OCI-LY7 (cell line): ENCODE measurements around the gene FRMD3. TPM values are rescaled to one million over a fixed set of nuclear protein-coding genes. Genes with fewer than 3 reads are reported as not detected.

ENCODE experiments used
- BruUV-seq: library from RNA; stranded (reverse); fragments of 400-500 nt; replicated peaks from 2 replicates; lab custom pipeline; 2021; lab: Mats Ljungman, UMichigan
- CTCF ChIA-PET: fragments of 300-600 bp; sonication (Branson Sonifier 250); formaldehyde crosslinking; loops from one replicate; lab custom pipeline; 2022; ENCODE audit warnings: antibody characterized with exemption; ENCODE audit not compliant: unreplicated experiment; lab: Charles Lee
- POLR2A ChIA-PET: fragments of 300-600 bp; sonication (Branson Sonifier 250); formaldehyde crosslinking; loops from one replicate; lab custom pipeline; 2022; ENCODE audit warnings: antibody characterized with exemption; lab: Charles Lee
- DNase-seq: peaks from one replicate; pipeline ENCODE4 v3.0.0-alpha.2; 2015; ENCODE audit warnings: low spot score
- H2AFZ ChIP-seq: fragments of 200-600 bp; sonication (generic), shearing (Covaris generic); 2 replicates; pipeline ENCODE4 v1.6.1; 2014; ENCODE audit warnings: mild to moderate bottlenecking, antibody characterized with exemption, low read length, moderate library complexity
- H3K27ac ChIP-seq: fragments of 200-600 bp; sonication (generic); 2 replicates; pipeline ENCODE4 v1.5.1; 2014; ENCODE audit warnings: mixed run types, low read depth, mild to moderate bottlenecking, moderate library complexity, low read length, inconsistent platforms; ENCODE audit not compliant: poor library complexity, severe bottlenecking
- H3K36me3 ChIP-seq: fragments of 200-600 bp; sonication (generic); 2 replicates; pipeline ENCODE4 v1.6.1; 2014; ENCODE audit warnings: mild to moderate bottlenecking, antibody characterized with exemption, low read length, moderate library complexity, mixed read lengths; ENCODE audit not compliant: insufficient read depth
- H3K4me1 ChIP-seq: fragments of 200-600 bp; sonication (generic); 2 replicates; pipeline ENCODE4 v1.5.1; 2014; ENCODE audit warnings: mild to moderate bottlenecking, low read length; ENCODE audit not compliant: insufficient read depth, poor library complexity, severe bottlenecking
- H3K4me2 ChIP-seq: fragments of 200-600 bp; sonication (generic); 2 replicates; pipeline ENCODE4 v1.6.1; 2014; ENCODE audit warnings: mild to moderate bottlenecking, low read length
- H3K4me3 ChIP-seq: fragments of 200-600 bp; sonication (generic); 2 replicates; pipeline ENCODE4 v1.5.1; 2014; ENCODE audit warnings: mild to moderate bottlenecking, low read depth, low read length; ENCODE audit not compliant: poor library complexity, severe bottlenecking
- H3K79me2 ChIP-seq: fragments of 200-600 bp; sonication (generic); 2 replicates; pipeline ENCODE4 v1.6.1; 2016; ENCODE audit warnings: low read depth, mild to moderate bottlenecking, low read length, moderate library complexity, mixed read lengths; ENCODE audit not compliant: insufficient read depth
- H3K9me2 ChIP-seq: fragments of 200-600 bp; sonication (generic); 2 replicates; pipeline ENCODE4 v1.6.1; 2016; ENCODE audit warnings: mild to moderate bottlenecking, low read length, mixed read lengths; ENCODE audit not compliant: insufficient read depth
- H3K9me3 ChIP-seq: fragments of 200-600 bp; sonication (generic); 2 replicates; pipeline ENCODE4 v1.6.1; 2014; ENCODE audit warnings: mild to moderate bottlenecking, mixed run types, low read length, mixed read lengths
- H4K20me1 ChIP-seq: fragments of 200-600 bp; sonication (generic); 2 replicates; pipeline ENCODE4 v1.6.1; 2014; ENCODE audit warnings: mild to moderate bottlenecking, antibody characterized with exemption, low read length, moderate library complexity, mixed read lengths; ENCODE audit not compliant: insufficient read depth
- CTCF ChIP-seq: fragments of 200-600 bp; sonication (generic); conservative IDR thresholded peaks from 2 replicates; pipeline ENCODE4 v1.5.1; 2014; ENCODE audit warnings: mild to moderate bottlenecking, antibody characterized with exemption, low read length, moderate library complexity, mixed read lengths
- EZH2phosphoT487 ChIP-seq: fragments of 200-600 bp; sonication (generic); IDR thresholded peaks from 2 replicates; pipeline ENCODE4 v1.6.1; 2018; ENCODE audit warnings: low read depth, borderline replicate concordance, mild to moderate bottlenecking, mixed run types, antibody characterized with exemption, low read length, moderate library complexity, mixed read lengths
- intact Hi-C: fragments of 100-400 bp; cut with micrococcal nuclease; formaldehyde crosslinking; loops from one replicate; pipeline ENCODE4 v1.10.0; 2022; ENCODE audit not compliant: unreplicated experiment
- small RNA-seq: library from RNA; depleted of rRNA; stranded (forward); fragments of <200 nt; gene quantifications from one replicate; pipeline ENCODE3, GENCODE V24; 2014
- total RNA-seq, 2 experiments: library from RNA; depleted of rRNA in 1 of 2; stranded (reverse); fragments of >200 nt in 1 of 2; shearing (Covaris generic) in 1 of 2; gene quantifications; 2 replicates each; pipeline ENCODE4 v1.2.3, GENCODE V29; 2014 to 2022

The FRMD3 gene
- total RNA-seq, 2 experiments from 2014 or later: 0.48 to 1.4 TPM

- H3K4me3 ChIP-seq: no peak overlapping the region
- no peaks in the 10 kb centered on the region for H4K20me1 ChIP-seq
- no peaks in the 10 kb centered on the region for H3K9me2 ChIP-seq
- ChIA-PET POLR2A (no interaction called here), CTCF (no interaction called here)
- no peak for DNase-seq
- H3K27ac ChIP-seq: no peak overlapping the region
- no peaks in the 10 kb centered on the region for H3K4me1 ChIP-seq
- no peak overlapping the region for H3K4me2 ChIP-seq
- no peaks in the 10 kb centered on the region for H3K79me2 ChIP-seq
- intact Hi-C loops: no loop called here
- no TSS peak for BruUV-seq
- H3K9me3 ChIP-seq: no peaks in the 10 kb centered on the region
- no peaks in the 10 kb centered on the region for H3K36me3 ChIP-seq
- TF ChIP-seq CTCF (no peak), EZH2phosphoT487 (no peak)
- H2AFZ ChIP-seq: no peak overlapping the region
These were observed 339.8 kb downstream of the FRMD3 start for GRCh38 chr9:83198371-83198770.

GRCh38 chr9:83197591-83197990 lies 340.6 kb downstream of the FRMD3 start:
- Histone ChIP-seq H3K4me3 (no peak overlapping the region), H2AFZ (no peak overlapping the region), H3K9me2 (no peaks in the 10 kb centered on the region), H4K20me1 (no peaks in the 10 kb centered on the region), H3K36me3 (no peaks in the 10 kb centered on the region), H3K4me2 (no peak overlapping the region), H3K4me1 (no peaks in the 10 kb centered on the region), H3K9me3 (no peaks in the 10 kb centered on the region), H3K27ac (no peak overlapping the region), H3K79me2 (no peaks in the 10 kb centered on the region)
- intact Hi-C loops: no loop called here
- BruUV-seq: no TSS peak
- no peak for DNase-seq
- ChIA-PET CTCF (no interaction called here), POLR2A (no interaction called here)
- TF ChIP-seq CTCF (no peak), EZH2phosphoT487 (no peak)

DNA sequence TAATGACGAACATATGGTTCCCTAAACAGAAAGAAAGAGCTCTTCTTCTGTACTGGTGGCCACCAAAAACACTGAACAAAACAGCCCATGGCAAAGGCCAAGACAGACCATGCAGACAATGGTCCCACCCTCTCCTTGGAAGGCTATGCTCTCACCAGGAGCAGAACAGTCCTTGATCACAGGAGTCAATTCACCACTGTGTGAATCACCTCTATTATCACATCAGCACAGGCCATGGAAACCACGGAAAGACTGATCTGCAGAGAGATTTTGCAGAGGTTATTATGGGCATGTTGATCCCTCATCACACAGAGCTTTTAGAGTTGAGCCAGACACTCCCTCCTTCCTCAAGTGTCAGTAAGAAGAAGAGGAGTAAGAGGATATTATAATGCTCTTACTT lies 341.3 kb downstream of the FRMD3 start:
- Histone ChIP-seq H3K4me2 (no peak overlapping the region), H3K4me3 (no peak overlapping the region), H3K9me2 (no peaks in the 10 kb centered on the region), H3K9me3 (no peaks in the 10 kb centered on the region), H4K20me1 (no peaks in the 10 kb centered on the region), H3K79me2 (no peaks in the 10 kb centered on the region), H3K4me1 (no peaks in the 10 kb centered on the region), H3K36me3 (no peaks in the 10 kb centered on the region), H2AFZ (no peak overlapping the region), H3K27ac (no peak overlapping the region)
- ChIA-PET POLR2A (no interaction called here), CTCF (interaction anchor here (1.0 kb wide), 1 partner anchor 10 kb away, joined by 3 read pairs; no protein-coding TSS in a partner anchor)
- no peak for TF ChIP-seq EZH2phosphoT487
- TF ChIP-seq CTCF: no peak
- DNase-seq: no peak
- intact Hi-C loops: no loop called here
- BruUV-seq: no TSS peak

Small RNA genes lying within 50 kb of the gene (small RNA-seq; reads per million reads assigned to genes)
- gene AL137847.3 (not detected), gene RN7SKP242 (not detected), gene RNU4-29P (not detected)

Other genes starting within 250 kb of the FRMD3 start
- 3.1 and 3.7 TPM in 2 replicates for gene IDNK, start 84.7 kb upstream of the FRMD3 start, total RNA-seq (2014; rRNA removed; shearing (Covaris generic))
- gene IDNK, start 84.7 kb upstream of the FRMD3 start, total RNA-seq (2022): 8.2 and 8.7 TPM in 2 replicates
- gene UBQLN1, start 169.6 kb upstream of the FRMD3 start, total RNA-seq (2014; rRNA removed; shearing (Covaris generic)): 83.9 and 115 TPM in 2 replicates
- 179 and 185 TPM in 2 replicates for gene UBQLN1, start 169.6 kb upstream of the FRMD3 start, total RNA-seq (2022)